ENCODE measurements around the gene HOXD11.

Gene HOXD11

GRCh38 chr2:176132205-176133171 lies 25.4 kb downstream of the HOXD11 start:
- DNase-seq (ENCODE audit: low spot score): no peak

- no peak for DNase-seq (ENCODE audit: low spot score)
These were observed 26.3 kb downstream of the HOXD11 start for GRCh38 chr2:176133389-176133788.

GRCh38 chr2:176134035-176134434 lies 27.0 kb downstream of the HOXD11 start:
- no peak for DNase-seq (ENCODE audit: low spot score)

GRCh38 chr2:176135035-176135440 lies 28.0 kb downstream of the HOXD11 start:
- no peak for DNase-seq (ENCODE audit: low spot score)

- no peak for DNase-seq (ENCODE audit: low spot score)
These were observed 29.5 kb downstream of the HOXD11 start for GRCh38 chr2:176136374-176137251.

GRCh38 chr2:176137252-176137580 lies 30.1 kb downstream of the HOXD11 start:
- DNase-seq (ENCODE audit: low spot score): no peak

- no peak for DNase-seq (ENCODE audit: low spot score)
These were observed 30.8 kb downstream of the HOXD11 start for GRCh38 chr2:176137906-176138305.

GRCh38 chr2:176138526-176138922 lies 31.4 kb downstream of the HOXD11 start:
- no peak for DNase-seq (ENCODE audit: low spot score)

GRCh38 chr2:176138923-176139660 lies 32.0 kb downstream of the HOXD11 start:
- no peak for DNase-seq (ENCODE audit: low spot score)

- DNase-seq (ENCODE audit: low spot score): peak; percentile 11
These were observed 32.8 kb downstream of the HOXD11 start for GRCh38 chr2:176139661-176140512.

- DNase-seq (ENCODE audit: low spot score): peak; percentile 63
These were observed 33.6 kb downstream of the HOXD11 start for GRCh38 chr2:176140513-176141317.

- no peak for DNase-seq (ENCODE audit: low spot score)
These were observed 35.2 kb downstream of the HOXD11 start for GRCh38 chr2:176142281-176142680.

GRCh38 chr2:176145085-176145969 lies 38.2 kb downstream of the HOXD11 start:
- DNase-seq (ENCODE audit: low spot score): no peak

GRCh38 chr2:176146101-176146500 lies 39.0 kb downstream of the HOXD11 start:
- DNase-seq (ENCODE audit: low spot score): no peak

- no peak for DNase-seq (ENCODE audit: low spot score)
These were observed 39.6 kb downstream of the HOXD11 start for GRCh38 chr2:176146645-176147044.

- DNase-seq (ENCODE audit: low spot score): no peak
These were observed 40.2 kb downstream of the HOXD11 start for GRCh38 chr2:176147210-176147799.

GRCh38 chr2:176147800-176148496 lies 40.9 kb downstream of the HOXD11 start:
- DNase-seq (ENCODE audit: low spot score): no peak

- DNase-seq (ENCODE audit: low spot score): no peak
These were observed 41.8 kb downstream of the HOXD11 start for GRCh38 chr2:176148751-176149421.

Measured in globus pallidus (tissue), 1 donor.